CD4-positive, alpha-beta T cell treated with Interleukin-4 for 4 hours (primary cell): ENCODE measurements around the gene MSI2.

ENCODE experiments used
- DNase-seq: peaks from one replicate; pipeline ENCODE4 v3.0.0-alpha.2; 2020

MSI2 gene

GRCh38 chr17:57589151-57590034 lies 333.1 kb downstream of the MSI2 start:
- DNase-seq = no peak

GRCh38 chr17:57593739-57594462 lies 337.6 kb downstream of the MSI2 start:
- no peak for DNase-seq

GRCh38 chr17:57594767-57595166 lies 338.4 kb downstream of the MSI2 start:
- no peak for DNase-seq

- no peak for DNase-seq
These were observed 339.1 kb downstream of the MSI2 start for GRCh38 chr17:57595426-57595825.

GRCh38 chr17:57595947-57596695 lies 339.8 kb downstream of the MSI2 start:
- no peak for DNase-seq

- DNase-seq = no peak
These were observed 340.8 kb downstream of the MSI2 start for GRCh38 chr17:57597101-57597500.

- DNase-seq = peak; percentile 37
These were observed 341.5 kb downstream of the MSI2 start for GRCh38 chr17:57597531-57598453.

GRCh38 chr17:57599271-57600045 lies 343.1 kb downstream of the MSI2 start:
- DNase-seq = peak; percentile 32

- DNase-seq = peak; percentile 76
These were observed 343.8 kb downstream of the MSI2 start for GRCh38 chr17:57600074-57600473.

GRCh38 chr17:57601143-57601735 lies 344.9 kb downstream of the MSI2 start:
- DNase-seq = peak; percentile 36

GRCh38 chr17:57602896-57603295 lies 346.6 kb downstream of the MSI2 start:
- no peak for DNase-seq

GRCh38 chr17:57603546-57603945 lies 347.2 kb downstream of the MSI2 start:
- no peak for DNase-seq

GRCh38 chr17:57603978-57604377 lies 347.7 kb downstream of the MSI2 start:
- DNase-seq = peak; percentile 87

GRCh38 chr17:57604771-57605674 lies 348.7 kb downstream of the MSI2 start:
- peak; percentile 39 for DNase-seq

GRCh38 chr17:57605675-57606105 lies 349.4 kb downstream of the MSI2 start:
- no peak for DNase-seq

GRCh38 chr17:57606111-57606875 lies 350.0 kb downstream of the MSI2 start:
- DNase-seq = no peak

GRCh38 chr17:57607553-57608120 lies 351.3 kb downstream of the MSI2 start:
- DNase-seq = peak; percentile 20

GRCh38 chr17:57608369-57609124 lies 352.2 kb downstream of the MSI2 start:
- DNase-seq = no peak
